Sigmoid colon (tissue), 7 donors: ENCODE results near the gene WHAMM. TPM values are rescaled to one million over a fixed set of nuclear protein-coding genes. Genes with fewer than 3 reads are reported as not detected.

Experiments
- DNase-seq: peaks from one replicate; pipeline ENCODE4 v3.0.0-alpha.2; 2019
- H3K27ac ChIP-seq, 4 donors: fragments of 200-600 bp; sonication (generic); one replicate each; pipeline ENCODE4 v1.5.1; 2016 to 2019; ENCODE audit warnings: mild to moderate bottlenecking in 1 of 4
- H3K27me3 ChIP-seq, 3 donors: fragments of 200-600 bp; sonication (generic); one replicate each; pipeline ENCODE4 v1.5.1; 2019; ENCODE audit warnings: mild to moderate bottlenecking in 1 of 3
- H3K36me3 ChIP-seq, 4 donors: fragments of 200-600 bp; sonication (generic); one replicate each; pipeline ENCODE4 v1.5.1; 2016 to 2019
- H3K4me1 ChIP-seq, 4 donors: fragments of 200-600 bp; sonication (generic); one replicate each; pipeline ENCODE4 v1.5.1; 2017 to 2019
- H3K4me3 ChIP-seq, 4 donors: fragments of 200-600 bp; sonication (generic); one replicate each; pipeline ENCODE4 v1.5.1; 2017 to 2019; ENCODE audit warnings: mild to moderate bottlenecking in 2 of 4, moderate library complexity in 1 of 4
- H3K9me3 ChIP-seq, 4 donors: fragments of 200-600 bp in 3 of 4; sonication (generic) in 3 of 4; one replicate each; pipeline versions ENCODE4 v1.5.1 to v1.6.1; 2013 to 2019
- CTCF ChIP-seq, 4 experiments: fragments of 450-650 bp in 3 of 4; fragments of 200-600 bp in 1 of 4; IDR thresholded peaks; one replicate each; pipeline ENCODE4 v1.5.1; 2016 to 2019; ENCODE audit warnings: antibody characterized with exemption in 4 of 4, mild to moderate bottlenecking in 3 of 4, moderate library complexity in 2 of 4
- EP300 ChIP-seq, 4 donors: sonication (generic); formaldehyde crosslinking; IDR thresholded peaks; one replicate each; pipeline ENCODE4 v1.6.1; 2017; ENCODE audit warnings: antibody characterized with exemption in 4 of 4
- POLR2A ChIP-seq, 2 donors: fragments of 450-650 bp; IDR thresholded peaks; one replicate each; pipeline ENCODE4 v1.6.1; 2016; ENCODE audit warnings: antibody characterized with exemption in 2 of 2, mild to moderate bottlenecking in 2 of 2, moderate library complexity in 2 of 2
- POLR2AphosphoS5 ChIP-seq, 4 donors: sonication (generic); formaldehyde crosslinking; IDR thresholded peaks; one replicate each; pipeline ENCODE4 v1.6.1; 2017; ENCODE audit warnings: antibody characterized with exemption in 4 of 4
- WGBS, 2 donors: extraction: QIAGEN DNeasy Blood & Tissue Kit; methylation state at CpG; one replicate each; pipeline ENCODE4 v1.1.7; 2013; 5-methylcytosine and 5-hydroxymethylcytosine counted together
- intact Hi-C: fragments of 100-400 bp; cut with DNase I; formaldehyde crosslinking; loops from one replicate; pipeline ENCODE4 v1.15.1; 2023
- polyA plus RNA-seq, 3 donors: library from polyadenylated mRNA; stranded (reverse); fragments of 200-250 nt; gene quantifications; one replicate each; pipeline ENCODE4 v1.2.3, GENCODE V29; 2013
- total RNA-seq, 4 donors: library from RNA; depleted of rRNA; stranded (reverse); fragments of >200 nt; gene quantifications; one replicate each; pipeline ENCODE4 v1.1.0, GENCODE V29; 2016
- donor health status: healthy with polysubstance abuse.
- donor health status: Bipolar disorder and iron deficiency.
- donor health status: healthy.

Gene WHAMM
- total and polyA plus RNA-seq, 7 donors: 4.4 to 10.5 (median 7.6) TPM

DNA sequence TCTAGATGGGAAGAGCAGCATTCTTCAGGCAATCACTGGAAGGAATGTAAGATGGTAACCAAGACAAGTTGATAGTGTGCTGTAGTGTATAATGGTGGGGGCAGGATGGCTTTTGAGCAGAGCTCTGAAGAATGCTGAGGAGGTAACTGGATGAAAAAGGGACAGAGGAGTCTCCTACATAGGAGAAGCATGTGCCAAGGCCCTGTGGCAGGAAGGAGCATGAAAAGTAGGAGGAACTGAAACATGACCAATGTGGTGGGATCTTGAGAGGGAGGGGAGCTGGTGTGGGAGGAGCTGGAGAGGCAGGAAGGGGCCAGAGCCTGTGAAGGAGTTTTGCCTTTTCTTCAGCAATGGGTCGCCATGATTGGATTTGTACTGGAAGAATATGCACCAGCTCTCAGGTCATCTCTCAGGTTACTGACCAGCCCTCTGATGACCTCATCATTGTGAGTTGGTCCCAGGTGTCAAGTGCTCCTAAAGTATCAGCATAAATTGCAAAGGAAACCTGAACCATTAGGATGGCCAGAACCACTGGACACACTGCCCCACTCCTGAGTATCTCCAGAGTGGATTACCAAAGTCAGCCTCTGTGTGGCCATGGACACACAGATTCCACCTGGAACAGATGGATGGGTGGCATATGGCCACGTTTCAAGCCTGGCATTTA is 42.1 kb upstream of the WHAMM start:
- 84 to 89% methylated on average over 2 of the region's 2 CpGs for WGBS, 2 donors
- Histone ChIP-seq H3K4me1 (no peaks in the 10 kb centered on the region), H3K4me3 (no peak overlapping the region), H3K36me3 (peaks cover 0 to 16% (median 0%) of the 10 kb centered on the region in 4 donors), H3K27me3 (no peaks in the 10 kb centered on the region), H3K9me3 (no peaks in the 10 kb centered on the region), H3K27ac (no peak overlapping the region)
- DNase-seq: no peak
- TF ChIP-seq POLR2A (IDR thresholded peaks at IDR 0.05): no peak
- no peak for TF ChIP-seq POLR2AphosphoS5 (IDR thresholded peaks at IDR 0.05)
- no peak for TF ChIP-seq EP300 (IDR thresholded peaks at IDR 0.05)
- intact Hi-C loops: no loop called here

- no peak overlapping the region for H3K27ac ChIP-seq
- peaks cover 0 to 16% (median 0%) of the 10 kb centered on the region in 4 donors for H3K36me3 ChIP-seq
- no peaks in the 10 kb centered on the region for H3K9me3 ChIP-seq
- H3K27me3 ChIP-seq: no peaks in the 10 kb centered on the region
- intact Hi-C loops: no loop called here
- H3K4me3 ChIP-seq: no peak overlapping the region
- 77 to 86% methylated on average over 4 of the region's 4 CpGs for WGBS, 2 donors
- H3K4me1 ChIP-seq: no peaks in the 10 kb centered on the region
- no peak for TF ChIP-seq CTCF (IDR thresholded peaks at IDR 0.05)
- TF ChIP-seq EP300 (IDR thresholded peaks at IDR 0.05): no peak
- TF ChIP-seq POLR2AphosphoS5 (IDR thresholded peaks at IDR 0.05): no peak
- no peak for TF ChIP-seq POLR2A (IDR thresholded peaks at IDR 0.05)
- DNase-seq: no peak
Observed at GRCh38 chr15:82768414-82769054, 40.9 kb upstream of the WHAMM start.

DNA sequence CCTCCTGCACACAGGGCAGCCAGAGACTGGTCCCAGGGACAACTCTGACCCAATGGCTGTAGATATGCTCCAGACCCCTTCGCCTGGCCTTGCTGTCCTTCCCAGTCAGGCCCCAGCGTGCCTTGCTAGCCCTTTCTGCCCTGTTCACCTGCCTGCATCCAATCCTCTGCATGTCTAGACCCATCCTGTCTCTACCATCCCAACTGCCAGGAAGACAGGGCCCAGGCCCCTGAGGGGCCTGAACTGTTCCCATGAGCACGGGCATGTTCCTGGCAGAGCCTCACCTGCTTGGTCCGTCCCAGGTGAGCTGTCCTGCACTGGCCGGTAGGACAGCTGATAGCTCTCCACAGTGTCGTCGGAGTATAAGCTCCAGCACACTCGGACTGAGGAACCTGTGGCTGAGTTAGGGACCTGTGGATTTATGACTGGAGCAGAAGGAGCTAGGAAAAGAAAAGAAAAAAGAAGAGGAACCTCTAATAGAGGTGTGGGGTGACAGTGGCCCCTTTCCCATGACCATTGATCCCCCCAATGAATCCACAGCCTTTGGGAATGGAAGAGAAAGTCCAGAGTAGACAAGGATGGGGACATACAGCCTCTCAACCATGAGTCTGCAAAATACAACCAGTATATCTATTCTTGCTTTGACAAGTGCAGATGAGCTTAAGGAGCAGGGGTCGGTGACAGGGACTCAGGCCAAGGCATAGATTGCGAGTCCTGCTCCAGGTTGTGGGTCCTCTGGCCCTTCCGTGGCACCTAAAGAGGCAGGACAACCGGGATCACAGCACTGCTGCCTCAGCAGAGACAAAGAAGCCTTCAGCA is 37.4 kb upstream of the WHAMM start:
- H3K9me3 ChIP-seq: no peaks in the 10 kb centered on the region
- H3K4me3 ChIP-seq: no peak overlapping the region
- H3K27me3 ChIP-seq: no peaks in the 10 kb centered on the region
- WGBS, 2 donors: 90 to 91% methylated on average over 12 of the region's 12 CpGs
- H3K36me3 ChIP-seq: no peaks in the 10 kb centered on the region
- no peak for TF ChIP-seq EP300 (IDR thresholded peaks at IDR 0.05)
- no peak for TF ChIP-seq POLR2A (IDR thresholded peaks at IDR 0.05)
- intact Hi-C loops: no loop called here
- no peaks in the 10 kb centered on the region for H3K4me1 ChIP-seq
- no peak overlapping the region for H3K27ac ChIP-seq
- no peak for DNase-seq

- H3K4me1 ChIP-seq: no peaks in the 10 kb centered on the region
- H3K27ac ChIP-seq: no peak overlapping the region
- 73 to 91% methylated on average over 7 of the region's 7 CpGs for WGBS, 2 donors
- H3K36me3 ChIP-seq: no peaks in the 10 kb centered on the region
- intact Hi-C loops: no loop called here
- no peak for DNase-seq
- H3K27me3 ChIP-seq: no peaks in the 10 kb centered on the region
- H3K9me3 ChIP-seq: no peaks in the 10 kb centered on the region
- TF ChIP-seq EP300 (IDR thresholded peaks at IDR 0.05): no peak
- no peak for TF ChIP-seq POLR2AphosphoS5 (IDR thresholded peaks at IDR 0.05)
- TF ChIP-seq POLR2A (IDR thresholded peaks at IDR 0.05): no peak
- no peak overlapping the region for H3K4me3 ChIP-seq
Observed at GRCh38 chr15:82774496-82774895, 34.9 kb upstream of the WHAMM start.

- WGBS, 2 donors: 81 to 89% methylated on average over 3 of the region's 3 CpGs
- TF ChIP-seq CTCF (IDR thresholded peaks at IDR 0.05) (no peak), POLR2AphosphoS5 (IDR thresholded peaks at IDR 0.05) (no peak), POLR2A (IDR thresholded peaks at IDR 0.05) (no peak), EP300 (IDR thresholded peaks at IDR 0.05) (no peak)
- Histone ChIP-seq H3K9me3 (no peaks in the 10 kb centered on the region), H3K4me1 (no peaks in the 10 kb centered on the region), H3K4me3 (no peak overlapping the region), H3K36me3 (no peaks in the 10 kb centered on the region), H3K27me3 (no peaks in the 10 kb centered on the region), H3K27ac (no peak overlapping the region)
- no peak for DNase-seq
- intact Hi-C loops: no loop called here
Observed at GRCh38 chr15:82778755-82779154, 30.7 kb upstream of the WHAMM start.

- TF ChIP-seq POLR2AphosphoS5 (IDR thresholded peaks at IDR 0.05): no peak
- no peak for TF ChIP-seq EP300 (IDR thresholded peaks at IDR 0.05)
- H3K27me3 ChIP-seq: no peaks in the 10 kb centered on the region
- intact Hi-C loops: no loop called here
- 83 to 87% methylated on average over 4 of the region's 4 CpGs for WGBS, 2 donors
- no peaks in the 10 kb centered on the region for H3K4me1 ChIP-seq
- no peaks in the 10 kb centered on the region for H3K9me3 ChIP-seq
- no peaks in the 10 kb centered on the region for H3K36me3 ChIP-seq
- no peak for DNase-seq
- no peak overlapping the region for H3K4me3 ChIP-seq
- no peak overlapping the region for H3K27ac ChIP-seq
Observed at GRCh38 chr15:82781349-82781748, 28.1 kb upstream of the WHAMM start.
